D721Med (cell line): ENCODE measurements around the gene TRPV2.

Source experiments
- DNase-seq: peaks from one replicate; pipeline ENCODE4 v3.0.0; 2011; ENCODE audit warnings: low spot score; ENCODE audit not compliant: insufficient read length
- FAIRE-seq: peaks from 2 replicates; lab custom pipeline; 2011; peaks lifted over from hg19 to GRCh38; lab: Jason Lieb, UNC
- CTCF ChIP-seq: IDR thresholded peaks from 2 replicates; pipeline ENCODE4 v1.5.1; 2012; ENCODE audit warnings: mild to moderate bottlenecking, control low read depth; ENCODE audit not compliant: insufficient read depth; ENCODE audit errors: missing control alignments

The TRPV2 gene

GRCh38 chr17:16473044-16474011 lies 58.0 kb downstream of the TRPV2 start:
- FAIRE-seq: no peak
- no peak for TF ChIP-seq CTCF
- no peak for DNase-seq

- no peak for TF ChIP-seq CTCF
- no peak for FAIRE-seq
- DNase-seq: no peak
Measured at GRCh38 chr17:16474012-16474725, 58.8 kb downstream of the TRPV2 start.

GRCh38 chr17:16475179-16475704 lies 59.9 kb downstream of the TRPV2 start:
- DNase-seq (no peak), FAIRE-seq (no peak)
- TF ChIP-seq CTCF: no peak

- no peak for TF ChIP-seq CTCF
- no peak for DNase-seq
- FAIRE-seq: no peak
Measured at GRCh38 chr17:16477255-16477654, 61.9 kb downstream of the TRPV2 start.

- DNase-seq (no peak), FAIRE-seq (no peak)
- TF ChIP-seq CTCF: no peak
Measured at GRCh38 chr17:16477666-16478065, 62.3 kb downstream of the TRPV2 start.

- no peak for DNase-seq
- TF ChIP-seq CTCF: no peak
- FAIRE-seq: no peak
Measured at GRCh38 chr17:16478649-16479048, 63.3 kb downstream of the TRPV2 start.
